ENCODE measurements around the gene INAFM2. TPM values are rescaled to one million over a fixed set of nuclear protein-coding genes. Genes with fewer than 3 reads are reported as not detected.

The INAFM2 gene
- polyA plus RNA-seq, 3 donors = 5.1 to 19.6 (median 8.3) TPM

GRCh38 chr15:40293006-40293405 lies 30.5 kb upstream of the INAFM2 start:
- H3K27me3 Mint-ChIP-seq (ENCODE audit: low read depth in 3 of 3) = peaks cover 0 to 1% (median 1%) of the 10 kb centered on the region in 3 donors
- DNase-seq = no peak
- H3K36me3 ChIP-seq (replicated peaks in 1 of 2; ENCODE audit: control insufficient read depth in 1 of 2, insufficient read depth in 2 of 2, low read length in 2 of 2) = peaks cover 93 to 100% of the 10 kb centered on the region in 2 donors
- H3K9me3 ChIP-seq (replicated peaks in 1 of 2; ENCODE audit: control insufficient read depth in 1 of 2, insufficient read depth in 1 of 2, low read length in 2 of 2) = no peaks in the 10 kb centered on the region
- no peak overlapping the region for H2AFZ ChIP-seq (ENCODE audit: insufficient read depth, low read depth, low read length, poor library complexity, severe bottlenecking)
- H3K36me3 Mint-ChIP-seq = peaks cover 84 to 97% of the 10 kb centered on the region in 2 donors
- TF ChIP-seq CTCF (IDR thresholded peaks at IDR 0.05) = no peak
- intact Hi-C loops (cut with micrococcal nuclease) = no loop called here
- H3K27ac ChIP-seq (ENCODE audit: low read depth in 1 of 2, low read length in 2 of 2) = peak overlapping the region in 1 of 2 donors; percentile 56
- H3K4me3 Mint-ChIP-seq = no peak overlapping the region
- H3K9ac ChIP-seq (ENCODE audit: insufficient read depth, low read length, poor library complexity, severe bottlenecking) = no peak overlapping the region
- peaks cover 100% of the 10 kb centered on the region for H4K20me1 ChIP-seq (ENCODE audit: insufficient read depth, low read length)
- no peak overlapping the region for H3K4me3 ChIP-seq (replicated peaks in 1 of 3; ENCODE audit: low read depth in 2 of 3, low read length in 3 of 3)
- no peak overlapping the region for H3K4me2 ChIP-seq (replicated peaks; ENCODE audit: extremely low read depth, low read length, poor library complexity, severe bottlenecking)
- no peaks in the 10 kb centered on the region for H3K27me3 ChIP-seq (ENCODE audit: control insufficient read depth in 2 of 2, insufficient read depth in 2 of 2, low read length in 2 of 2)
- H3K4me1 ChIP-seq (ENCODE audit: control insufficient read depth in 1 of 2, insufficient read depth in 2 of 2, low read length in 2 of 2) = peaks cover 10 to 15% of the 10 kb centered on the region in 2 donors
- H3K9me3 Mint-ChIP-seq = no peaks in the 10 kb centered on the region
- H3K27ac Mint-ChIP-seq = peak overlapping the region in 6 of 7 donors; percentile 14 to 84 (median 52)
- peaks cover 16% of the 10 kb centered on the region for H3K4me1 Mint-ChIP-seq
- peaks cover 13% of the 10 kb centered on the region for H3K79me2 ChIP-seq (ENCODE audit: insufficient read depth, low read length)

DNA sequence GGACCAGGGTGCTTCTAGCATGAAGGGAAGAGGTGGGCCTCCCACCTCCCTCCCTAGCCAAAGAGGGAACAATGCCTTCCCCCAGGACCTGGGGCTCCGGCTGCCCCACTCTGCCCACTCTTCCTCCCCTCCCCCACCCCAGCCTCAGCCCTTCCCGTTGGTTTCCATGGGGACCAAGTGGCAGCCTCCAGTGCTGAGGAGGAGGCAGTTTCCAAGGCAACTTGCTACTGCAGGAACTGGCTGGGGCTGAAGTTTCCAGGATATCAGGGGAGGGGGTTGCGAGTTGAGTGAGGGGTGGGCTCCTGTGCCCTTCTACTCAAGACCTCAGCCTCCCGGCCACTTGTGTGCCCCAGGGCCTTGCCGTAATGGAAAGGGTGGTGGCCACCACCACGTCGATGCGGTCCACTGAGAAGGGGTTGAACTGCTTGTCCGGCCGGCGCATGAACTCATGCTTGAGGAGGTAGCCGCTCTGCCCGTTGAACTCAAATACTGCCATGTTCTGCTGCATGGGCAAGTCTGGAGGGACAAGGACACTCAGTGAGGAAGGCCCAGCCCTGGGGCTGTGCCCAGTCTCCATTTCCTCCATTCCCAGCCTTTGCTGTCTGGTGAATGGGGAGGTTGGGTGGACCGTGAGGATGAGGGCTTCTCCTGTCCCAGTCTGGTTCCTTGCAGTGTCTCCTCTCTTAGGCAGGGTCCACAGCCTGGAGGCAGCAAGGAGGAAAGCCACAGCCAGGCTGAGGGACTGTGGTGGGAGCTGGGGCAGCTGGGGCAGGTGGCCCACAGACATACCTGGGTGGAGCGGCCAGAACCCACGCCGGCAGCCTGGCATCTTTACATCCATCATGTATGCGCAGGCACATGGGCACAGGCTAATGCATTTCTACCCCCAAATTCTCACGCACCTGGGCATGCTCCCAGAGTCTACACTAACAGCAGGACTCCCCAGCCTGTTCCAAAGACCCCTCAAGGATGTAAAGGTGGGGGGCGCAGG lies 29.3 kb upstream of the INAFM2 start:
- Histone ChIP-seq H3K4me1 (ENCODE audit: control insufficient read depth in 1 of 2, insufficient read depth in 2 of 2, low read length in 2 of 2) (peaks cover 10 to 15% of the 10 kb centered on the region in 2 donors), H3K36me3 (replicated peaks in 1 of 2; ENCODE audit: control insufficient read depth in 1 of 2, insufficient read depth in 2 of 2, low read length in 2 of 2) (peaks cover 93 to 100% of the 10 kb centered on the region in 2 donors), H3K27me3 (ENCODE audit: control insufficient read depth in 2 of 2, insufficient read depth in 2 of 2, low read length in 2 of 2) (no peaks in the 10 kb centered on the region), H3K79me2 (ENCODE audit: insufficient read depth, low read length) (peaks cover 21% of the 10 kb centered on the region), H3K9ac (ENCODE audit: insufficient read depth, low read length, poor library complexity, severe bottlenecking) (no peak overlapping the region), H3K27ac (ENCODE audit: low read depth in 1 of 2, low read length in 2 of 2) (peak overlapping the region in 1 of 2 donors; percentile 56), H2AFZ (ENCODE audit: insufficient read depth, low read depth, low read length, poor library complexity, severe bottlenecking) (no peak overlapping the region), H4K20me1 (ENCODE audit: insufficient read depth, low read length) (peaks cover 100% of the 10 kb centered on the region), H3K4me2 (replicated peaks; ENCODE audit: extremely low read depth, low read length, poor library complexity, severe bottlenecking) (no peak overlapping the region), H3K4me3 (replicated peaks in 1 of 3; ENCODE audit: low read depth in 2 of 3, low read length in 3 of 3) (no peak overlapping the region), H3K9me3 (replicated peaks in 1 of 2; ENCODE audit: control insufficient read depth in 1 of 2, insufficient read depth in 1 of 2, low read length in 2 of 2) (no peaks in the 10 kb centered on the region)
- Mint-ChIP-seq H3K4me1 (peaks cover 16% of the 10 kb centered on the region), H3K9me3 (no peaks in the 10 kb centered on the region), H3K4me3 (no peak overlapping the region), H3K27ac (peak overlapping the region in 1 of 7 donors; percentile 31), H3K36me3 (peaks cover 85 to 97% of the 10 kb centered on the region in 2 donors), H3K27me3 (ENCODE audit: low read depth in 3 of 3) (peaks cover 0 to 1% (median 1%) of the 10 kb centered on the region in 3 donors)
- intact Hi-C loops (cut with micrococcal nuclease) = no loop called here
- no peak for TF ChIP-seq CTCF (IDR thresholded peaks at IDR 0.05)
- 99% methylated on average over 12 of the region's 20 CpGs for WGBS (ENCODE audit: insufficient coverage)
- no peak for DNase-seq

Data from CD14-positive monocyte (primary cell).